H1 (cell line): ENCODE results near the gene ICA1.

Experiments
- CTCF ChIP-seq, 3 experiments: IDR thresholded peaks; 1 replicate in 2 of 3; 2 replicates in 1 of 3; pipeline versions ENCODE4 v1.5.1 to v1.6.1; 2011; ENCODE audit warnings: low read length in 3 of 3, mild to moderate bottlenecking in 3 of 3, inconsistent platforms in 2 of 3, low read depth in 1 of 3, moderate library complexity in 1 of 3; ENCODE audit not compliant: insufficient read depth in 1 of 3; ENCODE audit errors: control extremely low read depth in 1 of 3
- EP300 ChIP-seq, 2 experiments: IDR thresholded peaks; 1 replicate in 1 of 2; 2 replicates in 1 of 2; pipeline ENCODE4 v1.6.1; 2011 to 2012; ENCODE audit warnings: low read depth in 2 of 2, low read length in 2 of 2, mild to moderate bottlenecking in 2 of 2, borderline replicate concordance in 1 of 2, inconsistent platforms in 1 of 2, moderate library complexity in 1 of 2
- EZH2 ChIP-seq: fragments of 200-600 bp; sonication (generic); IDR thresholded peaks from 2 replicates; pipeline ENCODE4 v1.7.1; 2012; ENCODE audit warnings: low read depth, mild to moderate bottlenecking, moderate library complexity, low read length, inconsistent platforms; ENCODE audit not compliant: severe bottlenecking
- JUND ChIP-seq: IDR thresholded peaks from 2 replicates; pipeline ENCODE4 v1.6.1; 2011; ENCODE audit warnings: mild to moderate bottlenecking, improper control_type of control experiment, low read length
- MAX ChIP-seq: IDR thresholded peaks from 2 replicates; pipeline ENCODE4 v1.6.1; 2012; ENCODE audit warnings: inconsistent platforms
- SIX5 ChIP-seq: IDR thresholded peaks from 2 replicates; pipeline ENCODE4 v1.6.1; 2011; ENCODE audit warnings: mild to moderate bottlenecking, low read depth, low read length
- TAF1 ChIP-seq: IDR thresholded peaks from 2 replicates; pipeline ENCODE4 v1.6.1; 2011; ENCODE audit warnings: mild to moderate bottlenecking, low read depth, low read length

- TF ChIP-seq SIX5, result no peak
- no peak for TF ChIP-seq CTCF (IDR thresholded peaks at IDR 0.05; ENCODE audit: control extremely low read depth in 1 of 3, insufficient read depth in 1 of 3, low read depth in 1 of 3, low read length in 3 of 3)
- TF ChIP-seq EZH2, result no peak
- TF ChIP-seq MAX, result no peak
- no peak for TF ChIP-seq JUND
- no peak for TF ChIP-seq TAF1
- TF ChIP-seq EP300 (IDR thresholded peaks at IDR 0.05; ENCODE audit: borderline replicate concordance in 1 of 2, low read depth in 2 of 2, low read length in 2 of 2), result no peak
These were observed 22.6 kb upstream of the ICA1 start for GRCh38 chr7:8284606-8285005.
